HCT116 (cell line): ENCODE data around the gene TDRD10.

ENCODE experiments used
- CEBPB ChIP-seq: IDR thresholded peaks from 2 replicates; pipeline ENCODE4 v1.6.1; 2012; ENCODE audit warnings: low read depth
- TF ChIP-seq, protein P1 (sequence below), 3 experiments: fragments of 200-600 bp in 1 of 3; sonication (generic) in 1 of 3; IDR thresholded peaks in 2 of 3; conservative IDR thresholded peaks in 1 of 3; 2 replicates each; pipeline ENCODE4 v1.5.1; 2012 to 2017; ENCODE audit warnings: low read depth in 2 of 3, low read length in 2 of 3, antibody characterized with exemption in 1 of 3, borderline replicate concordance in 1 of 3, control low read depth in 1 of 3, mild to moderate bottlenecking in 1 of 3, mixed read lengths in 1 of 3, mixed run types in 1 of 3, moderate library complexity in 1 of 3; ENCODE audit not compliant: insufficient read depth in 1 of 3

DNA sequence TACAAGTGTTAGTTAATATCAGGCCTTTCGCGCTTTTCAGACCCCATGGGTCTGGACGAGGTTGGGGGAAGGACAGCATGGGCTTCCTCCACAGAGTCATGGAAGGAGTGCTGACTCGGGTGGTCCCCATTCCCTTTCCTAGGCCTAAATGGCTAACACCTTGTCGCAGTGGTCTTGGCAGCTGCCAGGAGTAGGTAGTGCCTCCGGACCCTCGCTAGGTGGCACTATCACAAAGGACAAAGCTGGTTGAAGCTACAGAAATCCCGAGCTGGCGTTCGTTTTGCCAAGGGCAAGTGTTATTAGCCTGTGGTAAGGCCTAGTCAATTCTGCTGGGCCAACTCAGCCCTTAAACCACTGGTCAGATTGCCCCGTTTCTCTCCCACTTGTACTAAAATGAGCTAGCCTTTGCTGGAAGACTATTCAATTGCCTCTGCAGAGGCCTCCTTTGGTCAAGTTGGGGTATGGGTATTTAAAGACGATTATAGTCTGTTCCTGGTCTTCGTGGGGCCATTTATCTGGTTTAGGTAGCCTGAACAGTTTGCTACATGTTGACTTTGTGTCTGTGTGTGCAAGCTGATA is 57.5 kb downstream of the TDRD10 start:
- TF ChIP-seq, protein P1, sequence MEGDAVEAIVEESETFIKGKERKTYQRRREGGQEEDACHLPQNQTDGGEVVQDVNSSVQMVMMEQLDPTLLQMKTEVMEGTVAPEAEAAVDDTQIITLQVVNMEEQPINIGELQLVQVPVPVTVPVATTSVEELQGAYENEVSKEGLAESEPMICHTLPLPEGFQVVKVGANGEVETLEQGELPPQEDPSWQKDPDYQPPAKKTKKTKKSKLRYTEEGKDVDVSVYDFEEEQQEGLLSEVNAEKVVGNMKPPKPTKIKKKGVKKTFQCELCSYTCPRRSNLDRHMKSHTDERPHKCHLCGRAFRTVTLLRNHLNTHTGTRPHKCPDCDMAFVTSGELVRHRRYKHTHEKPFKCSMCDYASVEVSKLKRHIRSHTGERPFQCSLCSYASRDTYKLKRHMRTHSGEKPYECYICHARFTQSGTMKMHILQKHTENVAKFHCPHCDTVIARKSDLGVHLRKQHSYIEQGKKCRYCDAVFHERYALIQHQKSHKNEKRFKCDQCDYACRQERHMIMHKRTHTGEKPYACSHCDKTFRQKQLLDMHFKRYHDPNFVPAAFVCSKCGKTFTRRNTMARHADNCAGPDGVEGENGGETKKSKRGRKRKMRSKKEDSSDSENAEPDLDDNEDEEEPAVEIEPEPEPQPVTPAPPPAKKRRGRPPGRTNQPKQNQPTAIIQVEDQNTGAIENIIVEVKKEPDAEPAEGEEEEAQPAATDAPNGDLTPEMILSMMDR (IDR thresholded peaks at IDR 0.05 in 2 of 3, conservative IDR thresholded peaks at IDR 0.05 in 1 of 3; ENCODE audit: borderline replicate concordance in 1 of 3, insufficient read depth in 1 of 3, low read depth in 2 of 3, low read length in 2 of 3) = peak; percentile 91 to 95 (median 92)
- no peak for TF ChIP-seq CEBPB
